Measurements from ENCODE around the gene TCF12.
A peak's percentile ranks its signal among the peaks of the same experiment; 100 is the strongest.

Gene TCF12

DNA sequence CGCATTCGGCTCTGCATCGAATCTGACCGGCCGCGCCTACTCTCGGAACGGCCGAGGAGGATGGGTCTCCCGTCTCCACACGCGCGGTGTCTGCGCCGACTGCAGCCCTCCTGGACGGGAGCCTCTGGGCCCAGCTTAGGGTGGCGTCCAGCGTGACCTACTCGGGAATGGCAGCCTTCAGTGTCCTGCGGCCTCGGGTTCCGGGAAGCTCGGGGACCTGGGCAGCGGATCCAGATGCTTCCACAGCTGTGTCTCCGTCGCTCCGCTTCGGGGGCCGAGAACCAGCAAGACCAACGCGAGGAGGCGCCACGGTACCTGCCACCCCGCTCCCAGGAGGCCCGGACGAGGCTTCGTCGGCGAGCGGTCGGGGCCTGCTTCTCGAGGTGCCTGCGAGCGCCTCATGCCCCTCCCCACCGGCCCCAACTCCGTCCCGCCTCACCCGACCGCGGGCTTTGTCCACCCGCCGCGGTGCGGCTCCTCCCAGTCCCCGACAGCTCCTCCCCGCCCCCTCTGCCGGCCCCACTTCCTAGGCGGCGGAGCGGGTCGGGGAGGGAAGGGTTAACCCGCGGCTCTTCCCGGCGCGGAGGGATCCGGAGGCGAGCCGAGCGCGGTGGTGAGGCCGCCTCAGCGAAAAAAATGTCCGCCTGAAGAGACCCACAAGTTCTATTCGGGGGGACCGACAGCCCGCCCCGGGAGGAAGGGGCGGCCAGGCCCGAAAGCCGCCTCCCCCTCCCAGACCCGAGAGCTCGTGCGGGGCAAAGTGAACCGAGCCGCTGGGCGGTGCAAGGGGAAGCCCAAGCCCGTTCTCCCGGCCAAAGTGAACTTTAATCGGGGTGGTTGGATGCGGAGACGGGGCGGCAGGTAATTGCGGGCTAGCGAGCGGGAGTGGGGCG, at the start of gene TCF12:
Gene TCF12, plus strand, starts transcription at position 599 of the 893 bp plus-strand sequence. CDS start 1,270 bp downstream, outside the sequence.
- DNase-seq (ENCODE audit: low read depth) = peak; percentile 86

DNA sequence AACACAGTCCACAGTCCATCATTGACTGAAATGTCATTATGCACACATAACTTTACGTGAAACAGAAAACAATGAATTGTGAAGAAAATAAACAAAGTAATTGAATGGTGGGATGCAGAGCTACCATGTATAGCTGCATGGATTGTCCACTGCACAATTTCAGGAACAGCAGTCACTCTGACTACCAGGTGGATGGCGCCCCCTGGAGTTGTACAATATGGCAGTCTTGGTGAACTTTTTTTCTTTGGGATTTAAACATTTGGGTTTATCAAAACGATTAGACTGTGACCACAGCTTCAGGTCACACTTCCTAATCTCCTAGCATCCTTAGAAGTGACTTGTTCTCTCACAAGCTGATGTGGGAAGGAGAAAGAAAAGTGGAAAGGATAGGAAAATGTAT, 48.9 kb upstream of the TCF12 start:
- peak; percentile 34 for DNase-seq (ENCODE audit: low read depth)

GRCh38 chr15:56871185-56871584, 47.3 kb upstream of the TCF12 start:
- DNase-seq (ENCODE audit: low read depth) = no peak

GRCh38 chr15:56871867-56872266, 46.6 kb upstream of the TCF12 start:
- DNase-seq (ENCODE audit: low read depth) = no peak

DNA sequence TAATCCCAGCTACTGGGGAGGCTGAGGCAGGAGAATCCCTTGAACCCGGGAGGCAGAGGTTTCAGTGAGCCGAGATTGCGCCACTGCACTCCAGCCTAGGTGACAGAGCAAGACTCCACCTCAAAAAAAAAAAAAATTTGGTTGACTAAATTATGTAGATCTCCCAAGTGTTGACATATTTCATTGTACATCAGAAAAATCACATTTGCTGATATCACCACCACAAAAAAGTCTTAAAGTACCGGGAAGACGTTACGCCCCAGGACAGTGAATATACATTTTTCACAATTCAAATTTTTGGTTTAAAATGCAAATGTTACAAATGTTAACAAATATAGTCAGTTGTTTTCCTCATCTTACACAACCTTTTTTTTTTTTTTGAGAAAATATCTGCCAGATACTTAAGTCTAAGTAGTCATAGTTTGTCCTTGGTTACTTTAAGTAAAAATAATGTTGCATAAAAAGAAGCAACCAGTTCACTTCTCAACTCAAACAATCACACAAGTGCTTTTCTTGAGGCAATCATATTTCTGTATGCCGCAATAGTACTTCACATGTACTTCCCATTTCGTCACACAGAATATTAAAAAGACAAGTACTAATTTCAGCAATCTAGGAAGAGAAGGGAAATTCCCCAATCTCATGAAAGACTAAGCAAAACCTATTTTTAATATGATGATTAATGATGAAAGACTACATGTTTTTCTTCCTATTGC, 41.0 kb upstream of the TCF12 start:
- no peak for DNase-seq (ENCODE audit: low read depth)

- no peak for DNase-seq (ENCODE audit: low read depth)
These were observed 38.9 kb upstream of the TCF12 start for GRCh38 chr15:56879502-56879901.

DNA sequence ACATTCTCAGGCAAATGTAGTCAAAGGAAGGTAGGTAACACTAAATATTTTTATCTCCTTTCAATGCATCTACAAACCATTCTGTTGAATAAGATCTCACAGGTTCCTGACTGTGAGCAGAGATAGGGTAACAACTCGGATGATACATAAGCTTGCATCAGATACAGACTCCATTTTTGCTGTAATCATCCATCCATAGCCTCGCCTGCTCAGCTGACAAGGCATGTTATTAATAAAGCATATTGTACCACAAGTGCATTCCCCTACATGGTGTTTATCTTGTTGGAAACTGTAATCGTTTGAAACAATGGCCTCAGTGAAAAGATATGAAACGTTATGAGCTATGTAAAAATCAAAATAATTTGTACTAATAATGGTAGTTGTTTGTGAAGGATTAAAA, 35.4 kb upstream of the TCF12 start:
- DNase-seq (ENCODE audit: low read depth) = peak; percentile 9

DNA sequence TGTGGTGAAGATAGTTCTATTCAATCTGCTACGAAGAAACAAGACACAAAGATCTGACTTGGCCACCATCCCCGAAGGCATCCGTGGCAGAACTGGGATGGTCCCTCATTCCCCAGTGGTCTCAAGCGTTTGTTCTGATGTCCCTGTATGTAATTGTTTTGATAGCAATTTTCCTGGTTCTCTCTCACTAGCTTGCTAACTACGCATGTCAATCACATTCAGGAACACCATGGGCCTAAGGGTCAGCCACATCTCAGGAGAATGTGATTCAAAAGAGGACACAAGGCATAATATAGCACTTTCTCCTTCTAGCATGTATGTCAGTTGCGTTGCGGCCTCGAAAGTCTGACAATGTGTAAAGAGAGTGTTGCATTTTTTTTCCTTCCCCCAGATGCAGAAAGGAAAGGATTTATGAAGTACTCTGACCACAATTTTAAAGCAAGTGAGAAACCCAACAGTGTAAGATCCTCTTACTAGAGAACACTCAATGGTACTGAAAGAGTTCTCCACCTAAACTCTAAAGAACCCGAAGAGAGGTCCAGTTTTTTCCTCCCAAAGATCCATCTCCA, 32.0 kb upstream of the TCF12 start:
- no peak for DNase-seq (ENCODE audit: low read depth)

- peak; percentile 67 for DNase-seq (ENCODE audit: low read depth)
These were observed 31.3 kb upstream of the TCF12 start for GRCh38 chr15:56886932-56887781.

DNA sequence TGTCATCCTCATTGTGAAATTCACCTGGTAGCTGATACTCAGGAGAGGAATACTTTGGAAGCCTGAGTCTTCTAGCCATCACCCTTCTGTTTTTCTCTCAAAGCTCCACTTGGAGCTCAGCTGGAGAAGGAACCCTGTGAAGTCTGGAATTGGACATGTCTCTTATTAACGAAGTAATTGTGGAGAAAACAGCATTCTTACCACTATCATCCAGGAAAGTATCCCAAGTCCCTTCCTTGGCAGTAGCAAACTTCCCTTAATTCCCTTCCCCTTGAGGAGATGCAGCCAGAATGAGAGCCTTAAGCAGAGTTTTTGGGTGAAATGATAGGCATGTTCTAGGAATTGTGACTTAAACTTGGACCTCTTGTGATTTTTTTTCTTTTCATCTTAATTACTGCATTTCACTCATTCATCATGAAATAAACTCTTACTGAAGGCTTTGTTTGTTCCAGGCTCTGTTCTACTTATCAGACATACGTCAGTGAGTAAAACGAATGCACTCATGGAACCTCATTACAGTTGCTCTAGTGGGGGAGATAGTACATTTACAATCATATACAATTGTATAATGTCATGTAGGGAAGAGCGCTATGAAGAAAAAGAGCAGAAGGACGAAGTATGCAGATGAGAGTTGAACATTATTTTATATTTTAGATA, 30.5 kb upstream of the TCF12 start:
- no peak for DNase-seq (ENCODE audit: low read depth)

- no peak for DNase-seq (ENCODE audit: low read depth)
These were observed 28.4 kb upstream of the TCF12 start for GRCh38 chr15:56890038-56890437.

GRCh38 chr15:56891852-56892440, 26.5 kb upstream of the TCF12 start:
- no peak for DNase-seq (ENCODE audit: low read depth)

- DNase-seq (ENCODE audit: low read depth) = no peak
These were observed 25.6 kb upstream of the TCF12 start for GRCh38 chr15:56892659-56893363.

GRCh38 chr15:56893364-56893678, 25.1 kb upstream of the TCF12 start:
- no peak for DNase-seq (ENCODE audit: low read depth)

DNA sequence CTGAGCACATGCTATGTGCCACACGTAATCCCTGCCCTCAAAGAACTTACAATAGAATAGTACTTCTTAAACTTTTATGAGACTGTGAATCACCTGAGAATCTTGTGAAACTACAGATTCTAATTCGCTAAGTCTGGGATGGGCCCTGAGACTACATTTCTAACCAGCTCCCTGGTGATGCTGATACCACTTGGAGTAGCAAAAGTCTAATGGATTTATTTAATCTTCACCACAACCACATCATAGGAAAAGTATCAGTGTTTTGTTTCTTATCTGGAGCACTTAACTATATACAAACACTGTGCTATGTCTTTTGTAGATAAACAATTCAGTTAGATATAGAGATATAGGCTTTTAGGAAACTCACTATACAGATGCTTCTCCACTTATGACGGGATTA, 23.8 kb upstream of the TCF12 start:
- no peak for DNase-seq (ENCODE audit: low read depth)

- DNase-seq (ENCODE audit: low read depth) = no peak
These were observed 16.5 kb upstream of the TCF12 start for GRCh38 chr15:56901931-56902330.

- DNase-seq (ENCODE audit: low read depth) = no peak
These were observed 11.7 kb upstream of the TCF12 start for GRCh38 chr15:56906766-56907165.

- DNase-seq (ENCODE audit: low read depth) = no peak
These were observed 7.6 kb upstream of the TCF12 start for GRCh38 chr15:56910801-56911200.

- DNase-seq (ENCODE audit: low read depth) = no peak
These were observed 5.2 kb upstream of the TCF12 start for GRCh38 chr15:56913241-56913640.

DNA sequence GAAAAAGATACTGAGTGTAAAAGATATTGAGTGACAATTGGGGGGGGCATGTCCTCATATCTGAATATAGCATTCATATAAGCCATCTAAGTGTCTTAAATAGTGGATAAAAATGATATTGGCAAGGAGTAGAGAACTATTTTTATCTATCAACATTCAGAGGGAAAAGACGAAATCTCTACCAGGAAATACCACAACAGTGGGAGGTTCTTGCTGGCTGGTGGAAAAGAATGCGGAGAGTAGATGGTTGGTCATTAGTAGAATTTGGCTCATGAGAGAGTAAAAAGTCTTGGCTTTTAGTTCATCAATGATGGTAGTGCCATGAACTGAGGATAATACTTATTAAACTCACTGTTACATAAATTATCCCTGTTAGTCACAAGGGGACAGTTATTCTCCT, 4.8 kb upstream of the TCF12 start:
- DNase-seq (ENCODE audit: low read depth) = no peak

- no peak for DNase-seq (ENCODE audit: low read depth)
These were observed 2.6 kb upstream of the TCF12 start for GRCh38 chr15:56915888-56916287.
